ENCODE measurements around the gene RUNX1.

DNA sequence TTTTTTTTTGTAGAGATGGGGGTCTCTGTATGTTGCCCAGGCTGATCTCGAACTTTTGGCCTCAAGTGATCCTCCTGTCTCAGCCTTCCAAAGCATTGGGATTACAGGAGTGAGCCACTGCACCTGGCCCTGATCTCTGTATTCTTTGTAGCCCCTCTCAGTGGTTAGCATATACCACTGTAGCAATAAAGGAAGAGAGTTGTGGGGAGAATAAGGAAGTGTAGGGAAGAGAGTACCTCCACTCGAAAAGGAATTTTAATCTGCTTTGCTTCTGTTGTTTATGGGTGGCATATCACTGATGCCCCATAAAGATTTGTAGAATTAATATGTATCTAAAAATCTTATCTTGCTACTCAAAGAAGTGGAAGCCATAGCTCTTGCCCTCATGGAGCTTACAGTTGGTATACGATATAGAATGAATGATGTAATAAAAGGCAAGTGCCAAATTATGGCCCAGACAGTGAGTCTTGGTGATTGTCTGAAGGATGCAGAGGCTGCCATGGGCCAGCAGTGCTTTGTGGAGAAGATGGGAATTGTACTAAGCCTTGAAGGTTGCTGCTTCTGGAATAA is 284.3 kb downstream of the RUNX1 start:
- no peak for TF ChIP-seq POLR2A (IDR thresholded peaks at IDR 0.05; ENCODE audit: extremely low read depth, insufficient read length)
- TF ChIP-seq, protein P1, sequence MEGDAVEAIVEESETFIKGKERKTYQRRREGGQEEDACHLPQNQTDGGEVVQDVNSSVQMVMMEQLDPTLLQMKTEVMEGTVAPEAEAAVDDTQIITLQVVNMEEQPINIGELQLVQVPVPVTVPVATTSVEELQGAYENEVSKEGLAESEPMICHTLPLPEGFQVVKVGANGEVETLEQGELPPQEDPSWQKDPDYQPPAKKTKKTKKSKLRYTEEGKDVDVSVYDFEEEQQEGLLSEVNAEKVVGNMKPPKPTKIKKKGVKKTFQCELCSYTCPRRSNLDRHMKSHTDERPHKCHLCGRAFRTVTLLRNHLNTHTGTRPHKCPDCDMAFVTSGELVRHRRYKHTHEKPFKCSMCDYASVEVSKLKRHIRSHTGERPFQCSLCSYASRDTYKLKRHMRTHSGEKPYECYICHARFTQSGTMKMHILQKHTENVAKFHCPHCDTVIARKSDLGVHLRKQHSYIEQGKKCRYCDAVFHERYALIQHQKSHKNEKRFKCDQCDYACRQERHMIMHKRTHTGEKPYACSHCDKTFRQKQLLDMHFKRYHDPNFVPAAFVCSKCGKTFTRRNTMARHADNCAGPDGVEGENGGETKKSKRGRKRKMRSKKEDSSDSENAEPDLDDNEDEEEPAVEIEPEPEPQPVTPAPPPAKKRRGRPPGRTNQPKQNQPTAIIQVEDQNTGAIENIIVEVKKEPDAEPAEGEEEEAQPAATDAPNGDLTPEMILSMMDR (IDR thresholded peaks at IDR 0.05; ENCODE audit: low read depth, low read length) = no peak
- TF ChIP-seq, protein P2, sequence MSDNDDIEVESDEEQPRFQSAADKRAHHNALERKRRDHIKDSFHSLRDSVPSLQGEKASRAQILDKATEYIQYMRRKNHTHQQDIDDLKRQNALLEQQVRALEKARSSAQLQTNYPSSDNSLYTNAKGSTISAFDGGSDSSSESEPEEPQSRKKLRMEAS (IDR thresholded peaks at IDR 0.05; ENCODE audit: low read depth, low read length) = no peak
